Right atrium auricular region (tissue), 2 donors: ENCODE measurements around the gene MED13. TPM values are rescaled to one million over a fixed set of nuclear protein-coding genes. Genes with fewer than 3 reads are reported as not detected.

Experiments used
- DNase-seq: peaks from one replicate; pipeline ENCODE4 v3.0.0-alpha.2; 2019; ENCODE audit warnings: low spot score
- H3K27ac ChIP-seq, 2 donors: fragments of 200-600 bp; sonication (generic); 1 replicate in 1 of 2; 2 replicates in 1 of 2; pipeline ENCODE4 v1.5.1; 2016 to 2019
- H3K27me3 ChIP-seq, 2 donors: fragments of 200-600 bp; sonication (generic); one replicate each; pipeline versions ENCODE4 v1.5.1 to v1.6.0; 2017 to 2019
- H3K36me3 ChIP-seq: fragments of 200-600 bp; sonication (generic); one replicate; pipeline ENCODE4 v1.5.1; 2016
- H3K4me1 ChIP-seq, 2 donors: fragments of 200-600 bp; sonication (generic); one replicate each; pipeline versions ENCODE4 v1.5.1 to v1.6.0; 2017 to 2019
- H3K4me3 ChIP-seq, 2 donors: fragments of 200-600 bp; sonication (generic); 1 replicate in 1 of 2; 2 replicates in 1 of 2; pipeline ENCODE4 v1.5.1; 2017 to 2019; ENCODE audit warnings: mild to moderate bottlenecking in 1 of 2, moderate library complexity in 1 of 2
- H3K9me3 ChIP-seq, 2 donors: fragments of 200-600 bp; sonication (generic); one replicate each; pipeline ENCODE4 v1.5.1; 2019
- CTCF ChIP-seq, 2 donors: fragments of 200-600 bp; sonication (generic); IDR thresholded peaks; one replicate each; pipeline ENCODE4 v1.5.1; 2019; ENCODE audit warnings: antibody characterized with exemption in 2 of 2
- total RNA-seq, 2 donors: library from RNA; depleted of rRNA; stranded (reverse); fragments of >200 nt; gene quantifications; one replicate each; pipeline ENCODE4 v1.1.0, GENCODE V29; 2016

The MED13 gene
- total RNA-seq, 2 donors from 2014 or later = 33.2 to 42.4 TPM

- Histone ChIP-seq H3K36me3 (peaks cover 57% of the 10 kb centered on the region), H3K4me1 (peaks cover 0 to 20% of the 10 kb centered on the region in 2 donors), H3K27ac (no peak overlapping the region)
Observed at GRCh38 chr17:62048262-62048661, 16.8 kb downstream of the MED13 start.

GRCh38 chr17:62045517-62045916, 19.6 kb downstream of the MED13 start:
- no peak for TF ChIP-seq CTCF (IDR thresholded peaks at IDR 0.05)
- Histone ChIP-seq H3K27me3 (no peaks in the 10 kb centered on the region), H3K27ac (no peak overlapping the region), H3K36me3 (peaks cover 42% of the 10 kb centered on the region), H3K4me3 (no peak overlapping the region), H3K9me3 (no peaks in the 10 kb centered on the region), H3K4me1 (peaks cover 0 to 16% of the 10 kb centered on the region in 2 donors)
- DNase-seq = no peak

More at GRCh38 chr17:62048262-62048661, 16.8 kb downstream of the MED13 start:
- no peak for DNase-seq
- Histone ChIP-seq H3K4me3 (no peak overlapping the region), H3K27me3 (no peaks in the 10 kb centered on the region), H3K9me3 (no peaks in the 10 kb centered on the region)
- TF ChIP-seq CTCF (IDR thresholded peaks at IDR 0.05) = no peak

GRCh38 chr17:62045109-62045508, 20.0 kb downstream of the MED13 start:
- no peak for DNase-seq
- Histone ChIP-seq H3K9me3 (no peaks in the 10 kb centered on the region), H3K27ac (no peak overlapping the region), H3K27me3 (no peaks in the 10 kb centered on the region), H3K4me1 (peaks cover 0 to 16% of the 10 kb centered on the region in 2 donors), H3K4me3 (no peak overlapping the region), H3K36me3 (peaks cover 43% of the 10 kb centered on the region)
- TF ChIP-seq CTCF (IDR thresholded peaks at IDR 0.05) = no peak

GRCh38 chr17:62043602-62044001, 21.5 kb downstream of the MED13 start:
- Histone ChIP-seq H3K4me3 (no peak overlapping the region), H3K4me1 (peaks cover 0 to 21% of the 10 kb centered on the region in 2 donors), H3K27ac (no peak overlapping the region), H3K36me3 (peaks cover 48% of the 10 kb centered on the region), H3K9me3 (no peaks in the 10 kb centered on the region), H3K27me3 (no peaks in the 10 kb centered on the region)
- TF ChIP-seq CTCF (IDR thresholded peaks at IDR 0.05) = no peak
- DNase-seq = no peak

GRCh38 chr17:62043140-62043539, 21.9 kb downstream of the MED13 start:
- no peaks in the 10 kb centered on the region for H3K9me3 ChIP-seq
- DNase-seq = no peak
- peaks cover 48% of the 10 kb centered on the region for H3K36me3 ChIP-seq
- no peak overlapping the region for H3K27ac ChIP-seq
- peaks cover 0 to 21% of the 10 kb centered on the region in 2 donors for H3K4me1 ChIP-seq
- no peaks in the 10 kb centered on the region for H3K27me3 ChIP-seq
- no peak for TF ChIP-seq CTCF (IDR thresholded peaks at IDR 0.05)
- H3K4me3 ChIP-seq = no peak overlapping the region

- TF ChIP-seq CTCF (IDR thresholded peaks at IDR 0.05) = no peak
- no peaks in the 10 kb centered on the region for H3K27me3 ChIP-seq
- no peak overlapping the region for H3K27ac ChIP-seq
- peaks cover 0 to 5% of the 10 kb centered on the region in 2 donors for H3K4me1 ChIP-seq
- no peak for DNase-seq
- H3K36me3 ChIP-seq = peaks cover 29% of the 10 kb centered on the region
- H3K9me3 ChIP-seq = no peaks in the 10 kb centered on the region
- no peak overlapping the region for H3K4me3 ChIP-seq
Observed at GRCh38 chr17:62038248-62038647, 26.8 kb downstream of the MED13 start.
